Measurements from ENCODE around the gene GRIN2A.

The GRIN2A gene

GRCh38 chr16:10182222-10183053, at the start of gene GRIN2A:
TSS of gene GRIN2A (minus strand) at chr16:10182428. CDS start at chr16:10180411, 2,017 bp downstream.
- no peak for DNase-seq

- no peak for DNase-seq
Observed at GRCh38 chr16:10231563-10231962, 49.3 kb upstream of the GRIN2A start.

GRCh38 chr16:10228779-10229178, 46.6 kb upstream of the GRIN2A start:
- no peak for DNase-seq

GRCh38 chr16:10226987-10227306, 44.7 kb upstream of the GRIN2A start:
- DNase-seq: no peak

GRCh38 chr16:10226141-10226986, 44.1 kb upstream of the GRIN2A start:
- DNase-seq: no peak

- no peak for DNase-seq
Observed at GRCh38 chr16:10225653-10226052, 43.4 kb upstream of the GRIN2A start.

GRCh38 chr16:10224850-10225249, 42.6 kb upstream of the GRIN2A start:
- DNase-seq: no peak

- DNase-seq: no peak
Observed at GRCh38 chr16:10220942-10221341, 38.7 kb upstream of the GRIN2A start.

GRCh38 chr16:10219742-10220141, 37.5 kb upstream of the GRIN2A start:
- DNase-seq: no peak

GRCh38 chr16:10218490-10219206, 36.4 kb upstream of the GRIN2A start:
- no peak for DNase-seq

GRCh38 chr16:10213748-10214147, 31.5 kb upstream of the GRIN2A start:
- no peak for DNase-seq

GRCh38 chr16:10210944-10211343, 28.7 kb upstream of the GRIN2A start:
- no peak for DNase-seq

GRCh38 chr16:10206865-10207264, 24.6 kb upstream of the GRIN2A start:
- DNase-seq: no peak

GRCh38 chr16:10206215-10206614, 24.0 kb upstream of the GRIN2A start:
- DNase-seq: no peak

- no peak for DNase-seq
Observed at GRCh38 chr16:10205688-10206087, 23.5 kb upstream of the GRIN2A start.

- DNase-seq: no peak
Observed at GRCh38 chr16:10202649-10203048, 20.4 kb upstream of the GRIN2A start.

- no peak for DNase-seq
Observed at GRCh38 chr16:10200637-10201586, 18.7 kb upstream of the GRIN2A start.

GRCh38 chr16:10196999-10197398, 14.8 kb upstream of the GRIN2A start:
- DNase-seq: no peak

- DNase-seq: no peak
Observed at GRCh38 chr16:10191096-10191495, 8.9 kb upstream of the GRIN2A start.

GRCh38 chr16:10189861-10190390, 7.7 kb upstream of the GRIN2A start:
- DNase-seq: no peak

GRCh38 chr16:10188236-10188635, 6.0 kb upstream of the GRIN2A start:
- no peak for DNase-seq

Measured in HCEC 1CT (cell line).